HAP-1 (cell line): ENCODE data around the gene PAH.

ENCODE experiments used
- DNase-seq, 2 experiments: peaks; one replicate each; pipeline ENCODE4 v3.0.0-alpha.2; 2016 to 2020; ENCODE audit warnings: low spot score in 2 of 2
- H3K27me3 ChIP-seq: fragments of 250-450 bp; sonication (Bioruptor Pico); 2 replicates; pipeline ENCODE4 v1.5.1; 2020; ENCODE audit warnings: low read depth, mild to moderate bottlenecking, moderate library complexity
- H3K36me3 ChIP-seq: fragments of 250-450 bp; sonication (Bioruptor Pico); replicated peaks from 2 replicates; pipeline ENCODE4 v1.5.1; 2020; ENCODE audit warnings: mild to moderate bottlenecking
- H3K4me1 ChIP-seq: fragments of 250-450 bp; sonication (Bioruptor Pico); 2 replicates; pipeline ENCODE4 v1.5.1; 2020; ENCODE audit warnings: mild to moderate bottlenecking
- H3K4me3 ChIP-seq: fragments of 250-450 bp; sonication (Bioruptor Pico); 2 replicates; pipeline ENCODE4 v1.5.1; 2020; ENCODE audit warnings: mild to moderate bottlenecking, moderate library complexity
- H3K9me3 ChIP-seq: fragments of 250-450 bp; sonication (Bioruptor Pico); 2 replicates; pipeline ENCODE4 v1.5.1; 2020; ENCODE audit warnings: mild to moderate bottlenecking, moderate library complexity
- in situ Hi-C: fragments of 300-500 bp; cut with MboI; formaldehyde crosslinking; loops from 3 replicates; pipeline ENCODE4 v1.14.3; 2020; ENCODE audit warnings: low sequenced_read_pairs, inconsistent platforms, mixed read lengths

Gene PAH

DNA sequence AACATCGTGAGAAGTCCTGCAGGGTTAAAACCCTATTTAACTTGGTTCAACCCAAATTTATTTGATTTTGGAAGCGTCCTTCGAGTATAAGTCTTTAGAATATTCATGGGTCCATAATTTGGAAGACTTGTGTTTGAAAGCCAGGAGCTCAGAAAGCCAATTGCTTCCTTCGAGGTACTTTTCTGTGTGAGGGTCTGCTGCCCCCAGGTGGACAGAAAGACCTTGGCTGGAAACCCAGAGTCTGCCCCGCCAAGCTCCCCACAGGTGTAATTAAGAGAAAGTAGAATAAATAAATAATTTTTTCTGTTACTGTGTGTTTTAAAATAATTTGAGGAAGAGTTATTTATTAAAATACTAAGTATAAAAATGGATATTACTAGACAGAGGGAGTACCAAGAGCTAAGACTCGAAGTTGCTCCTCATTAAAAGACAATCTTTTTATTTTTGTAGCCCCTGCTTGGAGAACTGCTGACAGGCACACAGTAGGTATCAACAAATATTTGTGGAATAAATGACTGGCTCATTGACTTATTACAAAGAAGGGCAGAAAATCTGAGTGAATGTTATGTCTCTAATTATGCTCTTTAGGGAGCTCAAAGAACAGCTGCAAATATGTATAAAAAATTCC, 105.8 kb downstream of the PAH start:
- Histone ChIP-seq H3K4me3 (no peak overlapping the region), H3K9me3 (no peaks in the 10 kb centered on the region), H3K4me1 (no peaks in the 10 kb centered on the region), H3K36me3 (no peaks in the 10 kb centered on the region), H3K27me3 (no peaks in the 10 kb centered on the region)
- in situ Hi-C loops, result no loop called here
- peak; percentile 22 to 46 for DNase-seq

DNA sequence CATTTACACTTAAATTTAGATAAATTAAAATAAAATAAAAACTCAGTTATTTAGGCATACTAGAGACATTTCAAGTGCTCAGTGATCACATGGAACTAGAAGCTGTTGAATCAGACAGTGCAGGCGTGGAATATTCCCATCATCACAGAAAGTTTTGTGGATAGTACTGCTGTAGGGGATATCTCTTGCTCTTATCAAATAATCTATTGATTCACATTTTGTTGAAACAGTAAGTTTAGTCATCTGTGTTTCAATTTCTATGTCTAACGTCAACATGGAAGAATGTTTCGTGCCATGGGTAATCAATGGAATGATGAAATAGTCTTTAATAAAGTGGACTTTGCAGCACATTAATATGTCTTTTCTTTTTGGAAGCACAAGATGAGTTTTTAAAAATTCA, 108.6 kb downstream of the PAH start:
- H3K4me3 ChIP-seq, result no peak overlapping the region
- in situ Hi-C loops, result no loop called here
- no peak for DNase-seq

GRCh38 chr12:102806592-102806991, 110.5 kb downstream of the PAH start:
- Histone ChIP-seq H3K4me3 (no peak overlapping the region), H3K36me3 (no peaks in the 10 kb centered on the region), H3K27me3 (no peaks in the 10 kb centered on the region), H3K9me3 (no peaks in the 10 kb centered on the region), H3K4me1 (no peaks in the 10 kb centered on the region)
- no peak for DNase-seq
- in situ Hi-C loops, result no loop called here

More for the DNA sequence above, 108.6 kb downstream of the PAH start:
- Histone ChIP-seq H3K9me3 (no peaks in the 10 kb centered on the region), H3K4me1 (no peaks in the 10 kb centered on the region), H3K27me3 (no peaks in the 10 kb centered on the region), H3K36me3 (no peaks in the 10 kb centered on the region)

DNA sequence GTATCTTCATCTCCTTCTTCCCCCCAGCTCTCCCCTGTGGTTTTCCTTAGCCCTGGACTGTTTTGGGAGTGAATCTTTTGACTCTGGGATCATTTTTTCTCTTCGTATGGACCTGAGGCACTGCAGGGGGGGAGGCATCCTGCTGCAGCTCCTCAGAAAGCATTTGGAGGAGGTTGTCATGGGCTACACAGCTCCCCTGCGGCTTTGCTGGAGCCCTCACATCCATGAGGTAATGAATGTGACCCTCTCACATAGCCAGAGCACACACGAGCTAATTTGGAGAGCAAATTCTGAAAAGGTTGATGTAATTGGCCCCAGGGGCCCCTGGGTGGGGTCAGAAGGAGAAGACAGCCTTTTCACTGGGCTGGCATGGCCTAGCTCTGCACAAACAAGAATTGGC, 110.9 kb downstream of the PAH start:
- in situ Hi-C loops, result no loop called here
- no peaks in the 10 kb centered on the region for H3K36me3 ChIP-seq
- no peaks in the 10 kb centered on the region for H3K9me3 ChIP-seq
- no peak overlapping the region for H3K4me3 ChIP-seq
- H3K27me3 ChIP-seq, result no peaks in the 10 kb centered on the region
- no peaks in the 10 kb centered on the region for H3K4me1 ChIP-seq
- no peak for DNase-seq

GRCh38 chr12:102800565-102800964, 116.5 kb downstream of the PAH start:
- H3K9me3 ChIP-seq, result no peaks in the 10 kb centered on the region
- DNase-seq, result no peak
- H3K27me3 ChIP-seq, result no peaks in the 10 kb centered on the region
- H3K36me3 ChIP-seq, result no peaks in the 10 kb centered on the region
- no peak overlapping the region for H3K4me3 ChIP-seq
- no peaks in the 10 kb centered on the region for H3K4me1 ChIP-seq
- in situ Hi-C loops, result no loop called here

GRCh38 chr12:102799229-102799628, 117.8 kb downstream of the PAH start:
- in situ Hi-C loops, result loop anchor here (25.0 kb wide), 1 partner anchor 862 kb away; no protein-coding TSS in a partner anchor
- Histone ChIP-seq H3K9me3 (no peaks in the 10 kb centered on the region), H3K36me3 (no peaks in the 10 kb centered on the region), H3K4me3 (no peak overlapping the region), H3K27me3 (no peaks in the 10 kb centered on the region), H3K4me1 (no peaks in the 10 kb centered on the region)
- DNase-seq, result no peak

GRCh38 chr12:102797528-102797927, 119.5 kb downstream of the PAH start:
- H3K27me3 ChIP-seq, result no peaks in the 10 kb centered on the region
- no peaks in the 10 kb centered on the region for H3K36me3 ChIP-seq
- no peaks in the 10 kb centered on the region for H3K4me1 ChIP-seq
- no peak for DNase-seq
- no peak overlapping the region for H3K4me3 ChIP-seq
- in situ Hi-C loops, result loop anchor here (25.0 kb wide), 1 partner anchor 860 kb away; no protein-coding TSS in a partner anchor
- H3K9me3 ChIP-seq, result no peaks in the 10 kb centered on the region

DNA sequence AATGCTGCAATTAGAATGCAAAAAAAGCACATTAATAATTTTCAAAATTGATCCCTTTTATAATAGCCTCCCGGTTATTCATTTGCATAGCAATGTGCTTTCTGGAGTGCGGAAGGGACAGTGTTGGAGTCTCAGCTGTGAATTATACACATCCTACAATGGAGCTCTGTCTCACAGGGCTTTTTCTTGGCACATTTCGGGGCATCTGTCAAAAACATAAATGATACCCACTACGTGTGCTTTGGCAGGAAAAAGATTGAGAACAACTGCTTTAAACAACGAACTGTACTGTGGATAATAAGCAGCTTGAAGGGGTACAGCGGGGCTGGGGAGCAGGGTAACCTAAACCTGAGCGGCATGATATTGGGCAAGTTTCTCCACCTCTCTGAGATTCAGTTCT, 123.1 kb downstream of the PAH start:
- H3K4me3 ChIP-seq, result no peak overlapping the region
- H3K36me3 ChIP-seq, result no peaks in the 10 kb centered on the region
- H3K27me3 ChIP-seq, result no peaks in the 10 kb centered on the region
- H3K4me1 ChIP-seq, result no peaks in the 10 kb centered on the region
- no peaks in the 10 kb centered on the region for H3K9me3 ChIP-seq
- in situ Hi-C loops, result loop anchor here (25.0 kb wide), 1 partner anchor 857 kb away; no protein-coding TSS in a partner anchor
- DNase-seq, result no peak
